Activated CD4-positive, CD25-positive, alpha-beta regulatory T cell treated with anti-CD3 and anti-CD28 coated beads, Interleukin-2, amount 50 U/mL, for 72 hours (primary cell): ENCODE data around the gene FRRS1L.

Source experiments
- DNase-seq: peaks from one replicate; pipeline ENCODE4 v3.0.0; 2021

FRRS1L gene

GRCh38 chr9:109166771-109167601 is at the start of gene FRRS1L:
FRRS1L (minus strand) TSS chr9:109167249; CDS start chr9:109167138, 111 bp downstream.
- no peak for DNase-seq

GRCh38 chr9:109214414-109214813 is 47.4 kb upstream of the FRRS1L start:
- DNase-seq, result no peak

GRCh38 chr9:109213285-109214121 is 46.5 kb upstream of the FRRS1L start:
- no peak for DNase-seq

- no peak for DNase-seq
Measured at GRCh38 chr9:109212768-109213167, 45.7 kb upstream of the FRRS1L start.

- no peak for DNase-seq
Measured at GRCh38 chr9:109206670-109207069, 39.6 kb upstream of the FRRS1L start.

- no peak for DNase-seq
Measured at GRCh38 chr9:109205526-109205925, 38.5 kb upstream of the FRRS1L start.

GRCh38 chr9:109203761-109204360 is 36.8 kb upstream of the FRRS1L start:
- no peak for DNase-seq

- no peak for DNase-seq
Measured at GRCh38 chr9:109199676-109200075, 32.6 kb upstream of the FRRS1L start.

- DNase-seq, result no peak
Measured at GRCh38 chr9:109198736-109199382, 31.8 kb upstream of the FRRS1L start.

- no peak for DNase-seq
Measured at GRCh38 chr9:109193974-109194556, 27.0 kb upstream of the FRRS1L start.

GRCh38 chr9:109192732-109193361 is 25.8 kb upstream of the FRRS1L start:
- DNase-seq, result no peak

- DNase-seq, result no peak
Measured at GRCh38 chr9:109191746-109192145, 24.7 kb upstream of the FRRS1L start.

- no peak for DNase-seq
Measured at GRCh38 chr9:109190151-109190550, 23.1 kb upstream of the FRRS1L start.

- no peak for DNase-seq
Measured at GRCh38 chr9:109186857-109187520, 19.9 kb upstream of the FRRS1L start.

- DNase-seq, result no peak
Measured at GRCh38 chr9:109182940-109183798, 16.1 kb upstream of the FRRS1L start.

- DNase-seq, result no peak
Measured at GRCh38 chr9:109182550-109182939, 15.5 kb upstream of the FRRS1L start.

GRCh38 chr9:109181284-109181683 is 14.2 kb upstream of the FRRS1L start:
- no peak for DNase-seq

GRCh38 chr9:109179801-109180523 is 12.9 kb upstream of the FRRS1L start:
- DNase-seq, result no peak

GRCh38 chr9:109176963-109177362 is 9.9 kb upstream of the FRRS1L start:
- DNase-seq, result no peak

GRCh38 chr9:109176386-109176785 is 9.3 kb upstream of the FRRS1L start:
- no peak for DNase-seq
